Kasumi-1 (cell line): ENCODE data around the gene CD9.
"Not testable (repeated sequence)": the region's sequence is repeated elsewhere in the genome, so short reads cannot be mapped to it uniquely, and the experiment has no call there.

Experiments used
- DNase-seq, 2 experiments: peaks; one replicate each; lab custom pipeline; 2025; lab: John Stamatoyannopoulos, UW

The CD9 gene

GRCh38 chr12:6199531-6200255, 507 bp upstream of the CD9 start:
- no peak for DNase-seq

GRCh38 chr12:6201213-6201608, 1.0 kb downstream of the CD9 start:
- DNase-seq: no peak

- DNase-seq: no peak
These were observed 1.6 kb downstream of the CD9 start for GRCh38 chr12:6201826-6202225.

- no peak for DNase-seq
These were observed 2.1 kb downstream of the CD9 start for GRCh38 chr12:6202304-6202703.

- no peak for DNase-seq
These were observed 2.6 kb downstream of the CD9 start for GRCh38 chr12:6202846-6203245.

- DNase-seq: no peak
These were observed 3.4 kb downstream of the CD9 start for GRCh38 chr12:6203601-6204000.

GRCh38 chr12:6204533-6205143, 4.4 kb downstream of the CD9 start:
- DNase-seq: no peak

- no peak for DNase-seq
These were observed 4.9 kb downstream of the CD9 start for GRCh38 chr12:6205144-6205539.

- no peak for DNase-seq
These were observed 5.6 kb downstream of the CD9 start for GRCh38 chr12:6205761-6206160.

GRCh38 chr12:6206327-6206726, 6.1 kb downstream of the CD9 start:
- no peak for DNase-seq

- DNase-seq: no peak
These were observed 7.2 kb downstream of the CD9 start for GRCh38 chr12:6207259-6207925.

GRCh38 chr12:6208130-6208529, 7.9 kb downstream of the CD9 start:
- DNase-seq: no peak

- DNase-seq: not testable (repeated sequence)
These were observed 9.2 kb downstream of the CD9 start for GRCh38 chr12:6209428-6209827.

GRCh38 chr12:6211421-6211869, 11.2 kb downstream of the CD9 start:
- no peak for DNase-seq

- no peak for DNase-seq
These were observed 11.9 kb downstream of the CD9 start for GRCh38 chr12:6212086-6212485.

- DNase-seq: no peak
These were observed 13.8 kb downstream of the CD9 start for GRCh38 chr12:6213969-6214368.

- DNase-seq: no peak
These were observed 14.4 kb downstream of the CD9 start for GRCh38 chr12:6214633-6215032.

GRCh38 chr12:6215120-6215807, 15.1 kb downstream of the CD9 start:
- no peak for DNase-seq

GRCh38 chr12:6215932-6216494, 15.8 kb downstream of the CD9 start:
- DNase-seq: no peak

- DNase-seq: no peak
These were observed 16.4 kb downstream of the CD9 start for GRCh38 chr12:6216581-6216980.

- DNase-seq: no peak
These were observed 18.2 kb downstream of the CD9 start for GRCh38 chr12:6218347-6218925.

GRCh38 chr12:6219980-6220379, 19.8 kb downstream of the CD9 start:
- no peak for DNase-seq
